Measurements from ENCODE around the gene SAP30L. TPM values are rescaled to one million over a fixed set of nuclear protein-coding genes. Genes with fewer than 3 reads are reported as not detected.

SAP30L gene
- total RNA-seq, 2 experiments from 2014 or later, result 40.3 to 42.7 TPM

DNA sequence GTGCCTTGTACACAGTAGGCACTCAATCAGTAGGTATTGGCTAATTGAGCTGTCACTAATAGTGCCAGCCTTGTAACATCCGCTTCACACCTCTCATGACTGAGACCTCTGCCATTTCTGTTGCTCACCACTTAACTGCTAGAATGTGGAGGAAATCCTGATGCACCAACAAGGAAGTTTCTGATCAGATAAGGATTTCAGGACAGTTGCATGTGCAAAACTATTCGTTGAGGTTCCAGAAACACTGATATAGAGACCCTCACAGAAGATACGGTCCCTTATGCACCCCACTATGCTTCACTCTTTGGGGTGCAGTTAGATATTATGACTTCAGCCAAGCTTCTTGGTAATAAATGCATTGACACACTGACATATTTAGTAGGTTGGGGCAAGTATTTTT lies 10.7 kb downstream of the SAP30L start:
- Mint-ChIP-seq H3K27me3 (no peaks in the 10 kb centered on the region), H3K9me3 (ENCODE audit: low read depth) (no peaks in the 10 kb centered on the region), H3K36me3 (peaks cover 35% of the 10 kb centered on the region), H3K27ac (no peak overlapping the region), H3K4me1 (no peaks in the 10 kb centered on the region), H3K4me3 (no peak overlapping the region)
- CTCF ChIA-PET, result interaction anchor here (1.3 kb wide), 1 partner anchor 10 kb away, joined by 3 read pairs; no protein-coding TSS in a partner anchor
- no peak for ATAC-seq
- DNase-seq, result no peak

- H3K36me3 Mint-ChIP-seq, result peaks cover 22% of the 10 kb centered on the region
- H3K9me3 Mint-ChIP-seq (ENCODE audit: low read depth), result no peaks in the 10 kb centered on the region
- H3K4me3 Mint-ChIP-seq, result no peak overlapping the region
- CTCF ChIA-PET, result interaction anchor here (1.0 to 1.9 kb wide), 2 partner anchors 7 to 152 kb away, joined by 3 to 5 read pairs; no protein-coding TSS in a partner anchor
- no peak overlapping the region for H3K27ac Mint-ChIP-seq
- no peaks in the 10 kb centered on the region for H3K4me1 Mint-ChIP-seq
- DNase-seq (no peak), ATAC-seq (no peak)
- H3K27me3 Mint-ChIP-seq, result no peaks in the 10 kb centered on the region
Measured at GRCh38 chr5:154459015-154459414, 13.2 kb downstream of the SAP30L start.

GRCh38 chr5:154460172-154460571 lies 14.4 kb downstream of the SAP30L start:
- H3K9me3 Mint-ChIP-seq (ENCODE audit: low read depth), result no peaks in the 10 kb centered on the region
- no peak overlapping the region for H3K27ac Mint-ChIP-seq
- CTCF ChIA-PET, result interaction anchor here (1.0 to 1.1 kb wide), 2 partner anchors 61 to 144 kb away, joined by 3 read pairs; no protein-coding TSS in a partner anchor
- no peak for DNase-seq
- peaks cover 19% of the 10 kb centered on the region for H3K36me3 Mint-ChIP-seq
- no peak for ATAC-seq
- H3K27me3 Mint-ChIP-seq, result no peaks in the 10 kb centered on the region
- H3K4me3 Mint-ChIP-seq, result no peak overlapping the region
- no peaks in the 10 kb centered on the region for H3K4me1 Mint-ChIP-seq

DNA sequence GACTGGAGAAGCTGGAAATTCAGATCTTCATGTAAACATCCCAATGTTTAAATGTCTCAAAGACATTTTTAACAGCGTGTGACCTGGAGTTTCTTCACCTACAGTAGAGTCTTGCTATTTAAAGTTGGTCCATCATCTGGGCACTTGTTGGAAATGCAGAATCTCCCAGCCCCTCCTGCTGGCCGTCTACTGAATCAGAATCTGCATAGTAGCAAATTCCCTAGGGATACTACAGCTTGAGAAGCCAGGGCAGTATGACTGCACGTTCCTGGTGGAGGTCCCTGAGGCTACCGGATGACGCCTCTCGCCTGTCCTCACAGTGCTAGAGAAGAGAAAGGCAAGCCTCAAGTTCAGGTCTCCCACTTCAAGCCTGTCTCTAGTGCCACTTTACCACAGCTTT lies 15.7 kb downstream of the SAP30L start:
- no peak overlapping the region for H3K27ac Mint-ChIP-seq
- DNase-seq, result no peak
- no peaks in the 10 kb centered on the region for H3K9me3 Mint-ChIP-seq (ENCODE audit: low read depth)
- no peak overlapping the region for H3K4me3 Mint-ChIP-seq
- H3K36me3 Mint-ChIP-seq, result peaks cover 9% of the 10 kb centered on the region
- H3K27me3 Mint-ChIP-seq, result peaks cover 3% of the 10 kb centered on the region
- H3K4me1 Mint-ChIP-seq, result no peaks in the 10 kb centered on the region
- CTCF ChIA-PET, result interaction anchor here (1.2 to 1.6 kb wide), 2 partner anchors 39 to 486 kb away, joined by 3 read pairs; no protein-coding TSS in a partner anchor
- no peak for ATAC-seq

GRCh38 chr5:154464438-154464837 lies 18.6 kb downstream of the SAP30L start:
- Mint-ChIP-seq H3K36me3 (no peaks in the 10 kb centered on the region), H3K27ac (no peak overlapping the region), H3K4me3 (no peak overlapping the region), H3K27me3 (peaks cover 18% of the 10 kb centered on the region), H3K4me1 (no peaks in the 10 kb centered on the region), H3K9me3 (ENCODE audit: low read depth) (no peaks in the 10 kb centered on the region)
- DNase-seq (no peak), ATAC-seq (no peak)
- CTCF ChIA-PET, result no interaction called here

GRCh38 chr5:154465169-154465568 lies 19.4 kb downstream of the SAP30L start:
- Mint-ChIP-seq H3K36me3 (no peaks in the 10 kb centered on the region), H3K27me3 (peaks cover 22% of the 10 kb centered on the region), H3K4me1 (no peaks in the 10 kb centered on the region), H3K4me3 (no peak overlapping the region), H3K9me3 (ENCODE audit: low read depth) (no peaks in the 10 kb centered on the region), H3K27ac (no peak overlapping the region)
- CTCF ChIA-PET, result interaction anchor here (1.8 to 2.0 kb wide), 2 partner anchors 7 to 185 kb away, joined by 4 to 5 read pairs; no protein-coding TSS in a partner anchor
- no peak for DNase-seq
- no peak for ATAC-seq

GRCh38 chr5:154466147-154466546 lies 20.4 kb downstream of the SAP30L start:
- ATAC-seq (no peak), DNase-seq (no peak)
- Mint-ChIP-seq H3K4me1 (no peaks in the 10 kb centered on the region), H3K36me3 (no peaks in the 10 kb centered on the region), H3K9me3 (ENCODE audit: low read depth) (no peaks in the 10 kb centered on the region), H3K27ac (no peak overlapping the region), H3K4me3 (no peak overlapping the region), H3K27me3 (peaks cover 32% of the 10 kb centered on the region)
- CTCF ChIA-PET, result interaction anchor here (0.7 to 2.0 kb wide), 8 partner anchors 8 to 501 kb away, joined by 3 to 9 read pairs (median 4); no protein-coding TSS in a partner anchor

- Mint-ChIP-seq H3K36me3 (no peaks in the 10 kb centered on the region), H3K4me1 (peaks cover 1% of the 10 kb centered on the region), H3K4me3 (no peak overlapping the region), H3K9me3 (ENCODE audit: low read depth) (no peaks in the 10 kb centered on the region), H3K27me3 (peaks cover 37% of the 10 kb centered on the region), H3K27ac (no peak overlapping the region)
- ATAC-seq (no peak), DNase-seq (no peak)
- CTCF ChIA-PET, result interaction anchor here (0.7 to 2.0 kb wide), 11 partner anchors 9 to 501 kb away, joined by 3 to 9 read pairs (median 4); no protein-coding TSS in a partner anchor
Measured at GRCh38 chr5:154466671-154467070, 20.9 kb downstream of the SAP30L start.

DNA sequence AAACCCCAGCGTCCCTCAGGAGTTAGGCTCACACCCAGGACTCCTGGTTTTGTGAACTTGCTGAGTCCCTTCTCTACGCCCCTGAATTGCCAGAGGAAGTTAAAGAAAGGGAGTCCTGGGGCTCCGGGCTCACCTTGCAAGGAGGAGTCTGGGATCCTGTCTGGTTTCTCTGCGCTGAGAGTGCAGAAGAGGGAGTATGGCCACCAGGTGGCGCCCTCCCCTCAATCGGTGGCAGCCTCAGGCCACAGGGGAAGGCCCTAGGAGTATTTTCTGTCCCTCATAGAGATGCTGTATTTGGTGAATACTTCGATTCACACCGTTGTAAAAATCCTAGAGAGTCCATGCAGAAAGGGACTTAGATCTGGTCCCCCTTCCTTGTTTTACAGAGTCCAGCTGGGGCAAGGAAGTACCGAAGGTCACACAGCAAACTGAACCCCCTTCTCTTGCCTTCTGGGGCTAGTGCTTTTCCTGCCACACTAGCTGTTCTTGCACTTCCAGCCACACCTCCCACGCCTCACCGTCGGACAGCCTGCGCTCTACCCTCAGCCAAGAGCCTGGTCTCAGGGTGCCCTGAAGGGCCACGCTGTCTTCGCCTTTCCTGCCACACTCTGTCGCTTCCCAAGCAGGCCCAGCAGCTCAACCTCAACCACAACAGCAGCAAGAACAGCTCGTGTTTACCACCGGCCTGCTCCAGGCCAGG lies 22.0 kb downstream of the SAP30L start:
- H3K4me1 Mint-ChIP-seq, result peaks cover 1% of the 10 kb centered on the region
- no peak overlapping the region for H3K27ac Mint-ChIP-seq
- H3K36me3 Mint-ChIP-seq, result no peaks in the 10 kb centered on the region
- ATAC-seq (peak; percentile 93), DNase-seq (peak; percentile 78)
- CTCF ChIA-PET, result interaction anchor here (0.7 to 1.7 kb wide), 13 partner anchors 9 to 395 kb away, joined by 3 to 8 read pairs (median 4); no protein-coding TSS in a partner anchor
- no peaks in the 10 kb centered on the region for H3K9me3 Mint-ChIP-seq (ENCODE audit: low read depth)
- H3K27me3 Mint-ChIP-seq, result peaks cover 47% of the 10 kb centered on the region
- H3K4me3 Mint-ChIP-seq, result no peak overlapping the region

- CTCF ChIA-PET, result no interaction called here
- Mint-ChIP-seq H3K9me3 (ENCODE audit: low read depth) (no peaks in the 10 kb centered on the region), H3K36me3 (no peaks in the 10 kb centered on the region), H3K4me3 (no peak overlapping the region), H3K27me3 (peaks cover 70% of the 10 kb centered on the region), H3K27ac (no peak overlapping the region), H3K4me1 (peaks cover 7% of the 10 kb centered on the region)
- no peak for DNase-seq
- ATAC-seq, result no peak
Measured at GRCh38 chr5:154470137-154470536, 24.3 kb downstream of the SAP30L start.

DNA sequence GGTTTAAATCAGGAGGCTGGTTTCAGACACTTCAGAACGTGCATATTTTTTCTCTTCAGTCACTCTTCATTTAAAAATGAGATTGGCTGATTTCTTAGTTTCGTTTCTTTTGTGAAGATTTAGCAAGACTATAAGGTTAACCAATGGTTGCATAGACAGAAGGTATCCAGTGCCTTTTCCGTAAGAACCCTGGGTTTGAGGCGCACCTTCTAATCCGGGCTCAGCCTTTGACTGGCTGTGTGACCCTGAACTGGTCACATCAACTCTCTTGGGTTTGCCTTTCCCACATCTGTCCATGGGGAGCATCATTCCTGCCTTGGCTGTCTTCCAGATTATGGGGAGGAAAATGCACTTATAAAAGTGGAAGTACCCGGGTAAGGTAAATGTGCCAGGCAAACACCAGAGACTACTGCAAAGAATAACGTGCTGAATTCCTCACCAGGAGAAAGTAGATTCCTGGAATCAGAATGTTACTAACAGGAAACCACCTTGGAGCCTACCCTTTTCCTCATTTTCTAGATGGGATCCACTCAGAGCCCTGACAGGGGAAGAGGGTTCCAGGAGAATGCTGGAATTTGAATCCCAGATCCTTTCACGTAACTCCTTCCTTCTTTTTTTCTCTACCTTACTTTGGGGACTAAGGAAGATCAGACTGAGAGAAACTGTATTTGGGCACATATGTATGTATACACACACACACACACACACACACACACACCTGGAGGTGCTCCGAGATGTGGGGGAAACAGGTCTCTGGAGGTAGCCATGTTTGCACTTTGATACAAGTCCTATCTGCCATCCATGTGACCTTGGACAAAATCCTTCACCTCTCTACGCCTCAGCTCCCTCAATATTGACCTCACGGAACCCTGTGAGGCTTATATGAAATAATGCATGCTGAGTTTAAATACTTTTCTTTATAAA lies 25.4 kb downstream of the SAP30L start:
- DNase-seq (no peak), ATAC-seq (no peak)
- CTCF ChIA-PET, result no interaction called here
- Mint-ChIP-seq H3K4me1 (peaks cover 14% of the 10 kb centered on the region), H3K4me3 (no peak overlapping the region), H3K36me3 (no peaks in the 10 kb centered on the region), H3K27me3 (peaks cover 80% of the 10 kb centered on the region), H3K27ac (no peak overlapping the region), H3K9me3 (ENCODE audit: low read depth) (no peaks in the 10 kb centered on the region)

- CTCF ChIA-PET, result interaction anchor here (1.1 to 1.2 kb wide), 2 partner anchors 11 to 18 kb away, joined by 3 read pairs; no protein-coding TSS in a partner anchor
- Mint-ChIP-seq H3K27ac (peak overlapping the region; percentile 11), H3K27me3 (peaks cover 86% of the 10 kb centered on the region), H3K4me1 (peaks cover 19% of the 10 kb centered on the region), H3K4me3 (no peak overlapping the region), H3K9me3 (ENCODE audit: low read depth) (no peaks in the 10 kb centered on the region), H3K36me3 (no peaks in the 10 kb centered on the region)
- ATAC-seq, result no peak
- DNase-seq, result no peak
Measured at GRCh38 chr5:154472871-154473580, 27.2 kb downstream of the SAP30L start.

Measured in activated CD8-positive, alpha-beta memory T cell treated with anti-CD3 and anti-CD28 coated beads, Interleukin-2, amount 10 ng/mL, durations not matched to agents 7 days and 5 days (primary cell).